Liver (tissue), 3 donors: ENCODE results near the gene C1D.

Source experiments
- ATF3 ChIP-seq: IDR thresholded peaks from 2 replicates; pipeline ENCODE4 v1.6.1; 2016; ENCODE audit warnings: antibody characterized with exemption
- CTCF ChIP-seq: fragments of 150-350 bp; IDR thresholded peaks from 2 replicates; pipeline ENCODE4 v1.5.1; 2017; ENCODE audit warnings: improper control_type of control experiment, low read depth, low read length; ENCODE audit not compliant: missing input control
- GABPA ChIP-seq, 2 donors: IDR thresholded peaks in 1 of 2; conservative IDR thresholded peaks in 1 of 2; 2 replicates each; pipeline ENCODE4 v1.6.1; 2016; ENCODE audit warnings: antibody characterized with exemption in 2 of 2, mild to moderate bottlenecking in 1 of 2, moderate library complexity in 1 of 2
- RAD21 ChIP-seq, 2 donors: IDR thresholded peaks; 2 replicates each; pipeline ENCODE4 v1.6.1; 2016; ENCODE audit warnings: antibody characterized with exemption in 2 of 2, mild to moderate bottlenecking in 2 of 2
- SP1 ChIP-seq: IDR thresholded peaks from 2 replicates; pipeline ENCODE4 v1.6.1; 2018; ENCODE audit warnings: antibody characterized with exemption, mild to moderate bottlenecking
- TAF1 ChIP-seq: conservative IDR thresholded peaks from 2 replicates; pipeline ENCODE4 v1.6.1; 2016; ENCODE audit warnings: antibody characterized with exemption, mild to moderate bottlenecking
- YY1 ChIP-seq: IDR thresholded peaks from 2 replicates; pipeline ENCODE4 v1.6.1; 2016; ENCODE audit warnings: antibody characterized with exemption, mild to moderate bottlenecking
- donor health status: healthy.
- donor health status: healthy.

GRCh38 chr2:68110102-68110501, 47.3 kb upstream of the C1D start:
- TF ChIP-seq SP1 (no peak), YY1 (no peak), CTCF (no peak), RAD21 (IDR thresholded peaks at IDR 0.05) (no peak), GABPA (IDR thresholded peaks at IDR 0.05 in 1 of 2, conservative IDR thresholded peaks at IDR 0.05 in 1 of 2) (no peak), ATF3 (no peak), TAF1 (no peak)
